ENCODE data around the gene CACNG6. TPM values are rescaled to one million over a fixed set of nuclear protein-coding genes. Genes with fewer than 3 reads are reported as not detected.

CACNG6 gene
- total RNA-seq, 1 donor from 2014 or later = 0.21 TPM

- peaks cover 17% of the 10 kb centered on the region for H3K27me3 Mint-ChIP-seq (ENCODE audit: unreplicated experiment)
- peaks cover 23% of the 10 kb centered on the region for H3K4me1 Mint-ChIP-seq (ENCODE audit: unreplicated experiment)
- H3K36me3 Mint-ChIP-seq (ENCODE audit: low read depth, unreplicated experiment) = peaks cover 16% of the 10 kb centered on the region
- no peak overlapping the region for H3K4me3 Mint-ChIP-seq (ENCODE audit: unreplicated experiment)
- no peak for TF ChIP-seq CTCF (IDR thresholded peaks at IDR 0.05; ENCODE audit: unreplicated experiment)
- no peak for DNase-seq (ENCODE audit: low spot score)
- H3K27ac Mint-ChIP-seq (ENCODE audit: unreplicated experiment) = peak overlapping the region; percentile 69
- no peaks in the 10 kb centered on the region for H3K9me3 Mint-ChIP-seq (ENCODE audit: unreplicated experiment)
These were observed 10.0 kb upstream of the CACNG6 start for GRCh38 chr19:53981376-53981951.

GRCh38 chr19:53982001-53982451, 9.4 kb upstream of the CACNG6 start:
- peak; percentile 38 for DNase-seq (ENCODE audit: low spot score)
- Mint-ChIP-seq H3K27ac (ENCODE audit: unreplicated experiment) (no peak overlapping the region), H3K4me3 (ENCODE audit: unreplicated experiment) (no peak overlapping the region), H3K27me3 (ENCODE audit: unreplicated experiment) (peaks cover 17% of the 10 kb centered on the region), H3K36me3 (ENCODE audit: low read depth, unreplicated experiment) (peaks cover 16% of the 10 kb centered on the region), H3K4me1 (ENCODE audit: unreplicated experiment) (peaks cover 23% of the 10 kb centered on the region), H3K9me3 (ENCODE audit: unreplicated experiment) (no peaks in the 10 kb centered on the region)
- no peak for TF ChIP-seq CTCF (IDR thresholded peaks at IDR 0.05; ENCODE audit: unreplicated experiment)

- H3K4me1 Mint-ChIP-seq (ENCODE audit: unreplicated experiment) = peaks cover 20% of the 10 kb centered on the region
These were observed 8.8 kb upstream of the CACNG6 start for GRCh38 chr19:53982611-53983010.

GRCh38 chr19:53983457-53984289, 7.8 kb upstream of the CACNG6 start:
- Mint-ChIP-seq H3K4me1 (ENCODE audit: unreplicated experiment) (peaks cover 18% of the 10 kb centered on the region), H3K27ac (ENCODE audit: unreplicated experiment) (no peak overlapping the region), H3K4me3 (ENCODE audit: unreplicated experiment) (no peak overlapping the region), H3K27me3 (ENCODE audit: unreplicated experiment) (peaks cover 13% of the 10 kb centered on the region), H3K9me3 (ENCODE audit: unreplicated experiment) (no peaks in the 10 kb centered on the region), H3K36me3 (ENCODE audit: low read depth, unreplicated experiment) (peaks cover 12% of the 10 kb centered on the region)
- TF ChIP-seq CTCF (IDR thresholded peaks at IDR 0.05; ENCODE audit: unreplicated experiment) = no peak
- no peak for DNase-seq (ENCODE audit: low spot score)

More at GRCh38 chr19:53982611-53983010, 8.8 kb upstream of the CACNG6 start:
- no peak overlapping the region for H3K27ac Mint-ChIP-seq (ENCODE audit: unreplicated experiment)
- no peak for DNase-seq (ENCODE audit: low spot score)
- peaks cover 13% of the 10 kb centered on the region for H3K36me3 Mint-ChIP-seq (ENCODE audit: low read depth, unreplicated experiment)
- no peaks in the 10 kb centered on the region for H3K9me3 Mint-ChIP-seq (ENCODE audit: unreplicated experiment)
- H3K4me3 Mint-ChIP-seq (ENCODE audit: unreplicated experiment) = no peak overlapping the region
- no peak for TF ChIP-seq CTCF (IDR thresholded peaks at IDR 0.05; ENCODE audit: unreplicated experiment)
- H3K27me3 Mint-ChIP-seq (ENCODE audit: unreplicated experiment) = peaks cover 17% of the 10 kb centered on the region

GRCh38 chr19:53985863-53986262, 5.6 kb upstream of the CACNG6 start:
- peaks cover 8% of the 10 kb centered on the region for H3K36me3 Mint-ChIP-seq (ENCODE audit: low read depth, unreplicated experiment)
- no peak for TF ChIP-seq CTCF (IDR thresholded peaks at IDR 0.05; ENCODE audit: unreplicated experiment)
- H3K27me3 Mint-ChIP-seq (ENCODE audit: unreplicated experiment) = peaks cover 8% of the 10 kb centered on the region
- no peak for DNase-seq (ENCODE audit: low spot score)
- H3K27ac Mint-ChIP-seq (ENCODE audit: unreplicated experiment) = no peak overlapping the region
- no peaks in the 10 kb centered on the region for H3K9me3 Mint-ChIP-seq (ENCODE audit: unreplicated experiment)
- peaks cover 5% of the 10 kb centered on the region for H3K4me1 Mint-ChIP-seq (ENCODE audit: unreplicated experiment)
- H3K4me3 Mint-ChIP-seq (ENCODE audit: unreplicated experiment) = no peak overlapping the region

Measured in endothelial cell (in vitro differentiated cells).